ENCODE results near the gene HIBADH.

Gene HIBADH

DNA sequence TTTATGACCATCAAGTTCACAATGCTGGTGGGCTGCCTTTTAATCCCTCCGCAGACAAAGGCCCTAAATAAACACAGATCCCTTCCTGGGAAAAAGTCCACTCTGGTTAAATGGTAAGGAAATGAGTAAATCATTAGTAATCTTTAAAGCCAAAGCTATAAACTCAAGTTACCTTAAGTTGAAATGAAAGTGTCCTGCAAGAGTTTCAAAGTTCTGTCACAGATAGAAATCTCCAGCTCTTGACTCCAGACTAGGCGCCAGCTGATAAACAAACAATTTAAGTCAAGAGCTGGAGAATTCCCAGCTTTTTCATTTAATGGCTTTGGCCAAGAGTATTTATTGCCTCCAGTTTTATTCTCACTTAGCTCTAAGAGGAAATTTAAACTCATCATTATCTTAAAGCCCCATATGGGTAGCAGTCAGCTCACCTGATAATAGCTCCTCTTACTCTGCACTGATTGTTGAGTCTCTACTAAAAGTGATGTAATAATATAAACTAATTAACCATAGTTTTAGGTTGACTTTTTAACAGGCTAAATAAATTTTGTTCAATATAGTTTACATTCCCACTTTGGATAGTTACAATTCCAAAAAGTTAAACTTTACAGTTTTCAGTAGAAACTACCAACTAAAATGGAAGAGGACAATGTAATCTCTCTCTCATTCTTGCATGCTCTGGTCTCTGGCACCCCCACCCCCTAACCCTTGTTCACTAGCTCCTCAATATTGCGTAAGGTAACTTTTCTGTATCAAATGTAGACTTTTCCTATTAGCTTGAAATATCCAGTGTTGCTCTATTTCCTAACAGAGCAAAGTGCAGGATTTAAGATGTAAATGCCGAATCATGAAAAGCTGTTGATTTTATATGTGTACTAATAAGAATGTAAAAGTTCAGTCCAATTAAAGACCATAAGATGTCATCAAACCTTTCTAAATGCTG is 56.1 kb downstream of the HIBADH start:
- DNase-seq (ENCODE audit: low read depth in 1 of 2, low spot score in 1 of 2): no peak
- Histone ChIP-seq H3K4me3 (replicated peaks; ENCODE audit: insufficient read depth, low read length) (no peak overlapping the region), H3K27me3 (ENCODE audit: insufficient read depth, poor library complexity, severe bottlenecking) (no peaks in the 10 kb centered on the region), H3K27ac (replicated peaks) (no peak overlapping the region)
- TF ChIP-seq SPI1 (IDR thresholded peaks at IDR 0.05; ENCODE audit: borderline replicate concordance, low read depth): no peak

DNA sequence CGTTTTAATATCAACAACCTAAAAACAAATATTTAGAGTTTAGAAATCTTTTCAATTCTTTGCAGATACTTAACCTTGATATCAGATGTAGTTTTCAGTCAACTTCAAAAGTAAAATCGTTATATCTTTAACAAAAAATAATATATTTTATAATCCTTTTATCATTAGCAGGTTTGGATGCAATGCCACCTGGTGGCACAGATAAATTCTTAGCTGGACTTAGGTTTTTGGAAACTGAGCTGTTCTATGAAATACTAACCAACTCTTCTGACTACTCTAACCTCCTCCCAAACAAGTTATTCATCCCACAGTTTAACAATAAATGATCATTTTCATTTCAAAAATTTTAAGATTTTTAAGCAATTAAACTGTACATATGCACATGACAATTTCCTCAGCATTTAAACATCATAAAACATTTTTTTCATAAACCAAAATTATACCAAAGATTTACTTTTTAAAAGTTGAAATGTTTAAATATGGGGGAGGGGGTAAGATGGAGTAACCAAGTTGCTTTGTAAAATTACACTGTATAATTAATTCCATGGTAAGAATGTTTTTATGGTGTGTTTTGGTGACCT is 56.9 kb downstream of the HIBADH start:
- TF ChIP-seq, protein P1, sequence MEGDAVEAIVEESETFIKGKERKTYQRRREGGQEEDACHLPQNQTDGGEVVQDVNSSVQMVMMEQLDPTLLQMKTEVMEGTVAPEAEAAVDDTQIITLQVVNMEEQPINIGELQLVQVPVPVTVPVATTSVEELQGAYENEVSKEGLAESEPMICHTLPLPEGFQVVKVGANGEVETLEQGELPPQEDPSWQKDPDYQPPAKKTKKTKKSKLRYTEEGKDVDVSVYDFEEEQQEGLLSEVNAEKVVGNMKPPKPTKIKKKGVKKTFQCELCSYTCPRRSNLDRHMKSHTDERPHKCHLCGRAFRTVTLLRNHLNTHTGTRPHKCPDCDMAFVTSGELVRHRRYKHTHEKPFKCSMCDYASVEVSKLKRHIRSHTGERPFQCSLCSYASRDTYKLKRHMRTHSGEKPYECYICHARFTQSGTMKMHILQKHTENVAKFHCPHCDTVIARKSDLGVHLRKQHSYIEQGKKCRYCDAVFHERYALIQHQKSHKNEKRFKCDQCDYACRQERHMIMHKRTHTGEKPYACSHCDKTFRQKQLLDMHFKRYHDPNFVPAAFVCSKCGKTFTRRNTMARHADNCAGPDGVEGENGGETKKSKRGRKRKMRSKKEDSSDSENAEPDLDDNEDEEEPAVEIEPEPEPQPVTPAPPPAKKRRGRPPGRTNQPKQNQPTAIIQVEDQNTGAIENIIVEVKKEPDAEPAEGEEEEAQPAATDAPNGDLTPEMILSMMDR (IDR thresholded peaks at IDR 0.05; ENCODE audit: insufficient read depth, low read length): no peak
- no peak for TF ChIP-seq POLR2AphosphoS5 (IDR thresholded peaks at IDR 0.05; ENCODE audit: low read depth)
- TF ChIP-seq, protein P2, sequence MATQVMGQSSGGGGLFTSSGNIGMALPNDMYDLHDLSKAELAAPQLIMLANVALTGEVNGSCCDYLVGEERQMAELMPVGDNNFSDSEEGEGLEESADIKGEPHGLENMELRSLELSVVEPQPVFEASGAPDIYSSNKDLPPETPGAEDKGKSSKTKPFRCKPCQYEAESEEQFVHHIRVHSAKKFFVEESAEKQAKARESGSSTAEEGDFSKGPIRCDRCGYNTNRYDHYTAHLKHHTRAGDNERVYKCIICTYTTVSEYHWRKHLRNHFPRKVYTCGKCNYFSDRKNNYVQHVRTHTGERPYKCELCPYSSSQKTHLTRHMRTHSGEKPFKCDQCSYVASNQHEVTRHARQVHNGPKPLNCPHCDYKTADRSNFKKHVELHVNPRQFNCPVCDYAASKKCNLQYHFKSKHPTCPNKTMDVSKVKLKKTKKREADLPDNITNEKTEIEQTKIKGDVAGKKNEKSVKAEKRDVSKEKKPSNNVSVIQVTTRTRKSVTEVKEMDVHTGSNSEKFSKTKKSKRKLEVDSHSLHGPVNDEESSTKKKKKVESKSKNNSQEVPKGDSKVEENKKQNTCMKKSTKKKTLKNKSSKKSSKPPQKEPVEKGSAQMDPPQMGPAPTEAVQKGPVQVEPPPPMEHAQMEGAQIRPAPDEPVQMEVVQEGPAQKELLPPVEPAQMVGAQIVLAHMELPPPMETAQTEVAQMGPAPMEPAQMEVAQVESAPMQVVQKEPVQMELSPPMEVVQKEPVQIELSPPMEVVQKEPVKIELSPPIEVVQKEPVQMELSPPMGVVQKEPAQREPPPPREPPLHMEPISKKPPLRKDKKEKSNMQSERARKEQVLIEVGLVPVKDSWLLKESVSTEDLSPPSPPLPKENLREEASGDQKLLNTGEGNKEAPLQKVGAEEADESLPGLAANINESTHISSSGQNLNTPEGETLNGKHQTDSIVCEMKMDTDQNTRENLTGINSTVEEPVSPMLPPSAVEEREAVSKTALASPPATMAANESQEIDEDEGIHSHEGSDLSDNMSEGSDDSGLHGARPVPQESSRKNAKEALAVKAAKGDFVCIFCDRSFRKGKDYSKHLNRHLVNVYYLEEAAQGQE (IDR thresholded peaks at IDR 0.05; ENCODE audit: insufficient replicate concordance, low read depth): no peak
- TF ChIP-seq GABPA (IDR thresholded peaks at IDR 0.05; ENCODE audit: low read depth): no peak
- TF ChIP-seq SPI1 (IDR thresholded peaks at IDR 0.05; ENCODE audit: borderline replicate concordance, low read depth): no peak
- no peak overlapping the region for H3K27ac ChIP-seq (replicated peaks)
- no peak for DNase-seq (ENCODE audit: low read depth in 1 of 2, low spot score in 1 of 2)
- no peaks in the 10 kb centered on the region for H3K27me3 ChIP-seq (ENCODE audit: insufficient read depth, poor library complexity, severe bottlenecking)
- H3K4me3 ChIP-seq (replicated peaks; ENCODE audit: insufficient read depth, low read length): no peak overlapping the region

DNA sequence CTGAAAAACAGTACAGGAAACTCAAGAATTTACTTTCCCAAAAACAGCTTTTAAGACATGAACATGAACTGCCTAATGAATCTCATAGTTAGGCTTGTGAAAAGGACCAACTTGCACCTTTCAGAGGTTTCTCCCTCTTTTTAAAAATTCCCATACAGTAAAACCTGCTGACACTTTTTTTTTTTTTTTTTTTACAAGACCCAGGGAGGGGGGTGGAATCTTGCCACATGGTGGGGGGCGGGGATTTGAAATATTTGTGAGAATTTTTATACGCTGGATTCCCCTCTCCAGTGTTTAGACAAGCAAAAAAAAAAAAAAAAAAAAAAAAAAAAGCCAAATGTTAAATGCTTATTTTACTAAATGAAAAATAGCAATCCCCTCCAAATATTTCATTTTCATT is 57.4 kb downstream of the HIBADH start:
- DNase-seq (ENCODE audit: low read depth in 1 of 2, low spot score in 1 of 2): no peak
- TF ChIP-seq GABPA (IDR thresholded peaks at IDR 0.05; ENCODE audit: low read depth): no peak
- no peak for TF ChIP-seq POLR2AphosphoS5 (IDR thresholded peaks at IDR 0.05; ENCODE audit: low read depth)
- TF ChIP-seq, protein P2 (IDR thresholded peaks at IDR 0.05; ENCODE audit: insufficient replicate concordance, low read depth): no peak
- TF ChIP-seq, protein P1 (IDR thresholded peaks at IDR 0.05; ENCODE audit: insufficient read depth, low read length): no peak
- no peak for TF ChIP-seq SPI1 (IDR thresholded peaks at IDR 0.05; ENCODE audit: borderline replicate concordance, low read depth)
- Histone ChIP-seq H3K27me3 (ENCODE audit: insufficient read depth, poor library complexity, severe bottlenecking) (no peaks in the 10 kb centered on the region), H3K4me3 (replicated peaks; ENCODE audit: insufficient read depth, low read length) (no peak overlapping the region), H3K27ac (replicated peaks) (no peak overlapping the region)

DNA sequence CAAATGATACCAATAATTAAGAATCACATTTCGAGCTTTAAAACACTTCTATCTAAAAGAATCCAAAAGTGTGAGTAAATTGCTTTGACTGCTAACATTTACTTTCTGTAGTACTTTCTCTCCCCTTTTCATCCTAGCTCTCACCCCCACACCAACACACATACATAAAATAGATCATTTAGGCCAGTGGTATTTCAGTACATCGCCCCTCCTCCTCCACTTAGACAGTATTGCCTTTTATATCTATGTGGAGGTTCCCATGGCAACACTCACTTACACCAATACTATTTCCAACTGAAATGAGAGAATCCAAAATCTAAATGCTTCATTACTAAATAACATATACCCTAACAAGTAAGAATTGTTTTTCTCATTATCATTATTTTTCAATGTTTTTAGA is 58.9 kb downstream of the HIBADH start:
- no peak for TF ChIP-seq POLR2AphosphoS5 (IDR thresholded peaks at IDR 0.05; ENCODE audit: low read depth)
- DNase-seq (ENCODE audit: low read depth in 1 of 2, low spot score in 1 of 2): no peak
- Histone ChIP-seq H3K27me3 (ENCODE audit: insufficient read depth, poor library complexity, severe bottlenecking) (no peaks in the 10 kb centered on the region), H3K4me3 (replicated peaks; ENCODE audit: insufficient read depth, low read length) (no peak overlapping the region), H3K27ac (replicated peaks) (no peak overlapping the region)
